ENCODE measurements around the gene UBR3. TPM values are rescaled to one million over a fixed set of nuclear protein-coding genes. Genes with fewer than 3 reads are reported as not detected.

Gene UBR3
- total RNA-seq, 1 experiment from 2014 or later, result 21.9 TPM

- H3K18ac ChIP-seq (ENCODE audit: insufficient read length, low read depth, low read length), result no peak overlapping the region
- no peak overlapping the region for H2AK5ac ChIP-seq (ENCODE audit: insufficient read length, low read length)
- no peak overlapping the region for H3K4me2 ChIP-seq (ENCODE audit: insufficient read depth, insufficient read length, low read length)
- no peak overlapping the region for H4K91ac ChIP-seq (ENCODE audit: insufficient read length, low read depth, low read length)
- no peak overlapping the region for H3K9ac ChIP-seq (ENCODE audit: extremely low read depth, insufficient read length, low read length)
- no peak overlapping the region for H2BK15ac ChIP-seq (ENCODE audit: low read depth, low read length)
- no peak for TF ChIP-seq CTCF (conservative IDR thresholded peaks at IDR 0.05)
- Mint-ChIP-seq H3K27me3 (ENCODE audit: low read depth) (no peaks in the 10 kb centered on the region), H3K27ac (no peak overlapping the region), H3K4me3 (no peak overlapping the region), H3K36me3 (ENCODE audit: insufficient read depth in 1 of 3, low read depth in 3 of 3) (peaks cover 0 to 12% (median 5%) of the 10 kb centered on the region in 3 experiments; a peak in 4 of 7 replicates), H3K9me3 (no peaks in the 10 kb centered on the region; a peak in 1 of 5 replicates), H3K4me1 (peaks cover 19 to 23% of the 10 kb centered on the region in 2 experiments)
- no peak overlapping the region for H4K5ac ChIP-seq (ENCODE audit: insufficient read length, low read depth, low read length)
- no peaks in the 10 kb centered on the region for H3K9me3 ChIP-seq (ENCODE audit: control insufficient read depth, low read depth, low read length)
- no peaks in the 10 kb centered on the region for H3K79me2 ChIP-seq (ENCODE audit: insufficient read depth, low read length)
- H4K20me1 ChIP-seq (ENCODE audit: control insufficient read depth, insufficient read depth, insufficient read length), result no peaks in the 10 kb centered on the region
- H3K27ac ChIP-seq (ENCODE audit: insufficient read length, low read depth, low read length), result no peak overlapping the region
- no CpG with 5 or more reads among the region's 1 CpG for WGBS (ENCODE audit: extremely low coverage, insufficient read length, low lambda C conversion rate)
- H3T11ph ChIP-seq (ENCODE audit: low read length), result no peak overlapping the region
- H2BK5ac ChIP-seq (ENCODE audit: insufficient read length, low read length), result no peak overlapping the region
- H2AFZ ChIP-seq (ENCODE audit: low read length), result no peak overlapping the region
- H3K23ac ChIP-seq (ENCODE audit: insufficient read length, low read depth, low read length), result no peak overlapping the region
- H3K14ac ChIP-seq (ENCODE audit: insufficient read depth, low read length), result no peak overlapping the region
- no peaks in the 10 kb centered on the region for H3K23me2 ChIP-seq (ENCODE audit: insufficient read length, low read depth, low read length, poor library complexity, severe bottlenecking)
- no peaks in the 10 kb centered on the region for H3K27me3 ChIP-seq (ENCODE audit: insufficient read depth, low read length)
- no peaks in the 10 kb centered on the region for H3K79me1 ChIP-seq (ENCODE audit: insufficient read depth, low read depth, low read length, poor library complexity, severe bottlenecking)
- no peak overlapping the region for H3K4ac ChIP-seq (ENCODE audit: low read depth, low read length)
- peaks cover 2% of the 10 kb centered on the region; the same call in 1 of the 2 replicates for H3K4me1 ChIP-seq (ENCODE audit: insufficient read depth, low read length)
- DNase-seq, result no peak
- no peak overlapping the region for H2BK120ac ChIP-seq (ENCODE audit: low read depth, low read length, poor library complexity, severe bottlenecking)
- H2BK12ac ChIP-seq (ENCODE audit: insufficient read length, low read depth, low read length), result no peak overlapping the region
- no peak overlapping the region for H3K56ac ChIP-seq (ENCODE audit: insufficient read length, low read depth, low read length)
- H4K8ac ChIP-seq (replicated peaks; ENCODE audit: insufficient read length, low read depth, low read length), result no peak overlapping the region
- H2BK20ac ChIP-seq (ENCODE audit: low read depth, low read length, poor library complexity, severe bottlenecking), result no peak overlapping the region
Measured at GRCh38 chr2:170024721-170025120, 197.5 kb downstream of the UBR3 start.

Data from H9 (cell line).